Measurements from ENCODE around the gene RPA4. TPM values are rescaled to one million over a fixed set of nuclear protein-coding genes. Genes with fewer than 3 reads are reported as not detected.

Gene RPA4
- total and polyA plus RNA-seq, 11 donors: 0.07 to 1.1 (median 0.22) TPM; not detected in 1

DNA sequence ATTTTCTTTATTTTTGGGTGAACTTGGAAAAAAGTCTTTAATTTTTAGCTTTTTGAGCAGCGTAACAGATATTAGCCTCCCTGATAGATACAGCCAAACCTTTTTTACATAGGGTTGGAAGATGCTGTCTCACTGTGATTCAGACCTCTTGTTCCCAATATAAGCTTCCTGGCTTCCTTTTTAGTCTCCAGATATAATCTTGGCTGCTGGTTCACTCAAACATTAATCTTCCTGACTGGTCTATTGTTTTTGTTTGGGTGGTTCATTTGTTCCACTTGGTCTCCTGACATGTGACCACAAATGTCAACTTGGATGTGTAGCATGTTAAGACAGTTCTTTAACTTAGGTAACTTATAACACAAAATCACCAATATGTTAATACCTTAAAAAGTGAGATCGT, 23.0 kb downstream of the RPA4 start:
- H3K27ac ChIP-seq: no peak overlapping the region
- DNase-seq (no peak), ATAC-seq (peak in 1 of 4 donors; percentile 36)
- 71 to 96% (median 81%) methylated on average over 2 of the region's 2 CpGs for WGBS, 4 donors
- no peaks in the 10 kb centered on the region for H3K9me3 ChIP-seq
- H3K4me1 ChIP-seq: peaks cover 0 to 10% (median 0%) of the 10 kb centered on the region in 12 donors
- no peaks in the 10 kb centered on the region for H3K27me3 ChIP-seq
- TF ChIP-seq POLR2A (IDR thresholded peaks at IDR 0.05): no peak
- TF ChIP-seq CTCF (IDR thresholded peaks at IDR 0.05): no peak
- intact Hi-C loops (cut with DNase I): no loop called here
- no peak overlapping the region for H3K4me3 ChIP-seq
- no peaks in the 10 kb centered on the region for H3K36me3 ChIP-seq

DNA sequence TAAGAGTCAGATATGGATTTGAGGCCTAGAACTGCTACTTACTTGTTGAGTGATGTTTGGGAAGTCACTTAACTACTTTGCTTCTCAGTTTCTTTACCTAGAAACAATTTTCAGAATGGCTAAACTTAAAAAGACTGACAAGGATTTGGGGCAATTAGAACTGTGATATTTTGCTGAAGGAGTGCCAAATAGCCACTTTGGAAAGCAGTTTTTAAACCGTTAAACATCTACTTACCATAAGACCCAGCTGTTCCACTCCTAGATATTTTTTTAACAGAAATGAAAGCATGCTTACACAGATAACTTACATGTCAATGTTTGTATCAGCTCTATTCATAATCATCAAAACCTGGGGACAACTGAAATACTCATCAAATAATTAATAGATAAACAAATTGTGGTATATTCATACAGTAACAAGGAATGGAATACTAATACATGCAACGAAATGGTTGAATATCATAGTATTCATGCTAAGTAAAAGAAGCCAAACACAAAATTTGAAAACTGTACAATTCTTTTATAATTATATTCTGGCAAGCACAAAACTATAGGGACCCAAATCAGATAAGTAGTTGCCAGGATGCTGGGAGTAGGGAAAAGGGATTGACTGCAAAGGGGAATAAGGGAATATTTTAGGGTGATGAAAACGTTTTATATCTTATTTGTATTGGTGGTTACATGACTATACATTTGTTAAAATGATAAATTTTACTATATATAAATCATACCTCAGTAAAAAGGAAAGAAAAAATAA, 24.0 kb downstream of the RPA4 start:
- DNase-seq: no peak
- Histone ChIP-seq H3K4me3 (no peak overlapping the region), H3K36me3 (no peaks in the 10 kb centered on the region), H3K9me3 (no peaks in the 10 kb centered on the region), H3K27ac (no peak overlapping the region), H3K4me1 (peaks cover 0 to 10% (median 0%) of the 10 kb centered on the region in 12 donors), H3K27me3 (no peaks in the 10 kb centered on the region)
- no peak for ATAC-seq
- TF ChIP-seq POLR2A (IDR thresholded peaks at IDR 0.05): no peak
- TF ChIP-seq CTCF (IDR thresholded peaks at IDR 0.05): no peak
- intact Hi-C loops (cut with DNase I): no loop called here
- WGBS, 4 donors: 35 to 51% (median 49%) methylated on average over 3 of the region's 3 CpGs

DNA sequence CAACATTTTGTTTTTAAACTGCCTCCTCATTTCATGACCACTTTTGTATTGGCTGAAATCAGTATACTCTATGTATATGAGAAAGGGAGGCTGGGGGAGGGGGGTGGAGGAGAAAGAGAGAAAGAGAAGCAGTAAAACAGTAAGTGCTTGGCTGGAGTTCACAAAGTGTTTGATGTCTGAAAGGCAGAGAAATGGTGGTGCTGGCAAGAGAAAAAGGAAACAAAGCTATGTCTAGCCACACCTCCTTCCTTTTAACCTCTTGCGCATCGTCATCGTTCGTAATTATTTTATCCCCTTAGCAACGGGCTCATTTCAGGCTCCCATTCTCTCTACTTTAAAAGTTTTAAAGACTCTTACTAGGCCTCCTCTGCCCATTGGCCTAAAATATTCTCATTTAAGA, 25.6 kb downstream of the RPA4 start:
- Histone ChIP-seq H3K4me3 (no peak overlapping the region), H3K27ac (no peak overlapping the region), H3K4me1 (peaks cover 0 to 10% (median 0%) of the 10 kb centered on the region in 12 donors), H3K9me3 (no peaks in the 10 kb centered on the region), H3K27me3 (no peaks in the 10 kb centered on the region), H3K36me3 (no peaks in the 10 kb centered on the region)
- DNase-seq (no peak), ATAC-seq (no peak)
- TF ChIP-seq CTCF (IDR thresholded peaks at IDR 0.05): no peak
- TF ChIP-seq POLR2A (IDR thresholded peaks at IDR 0.05): no peak
- intact Hi-C loops (cut with DNase I): no loop called here
- 76 to 98% (median 84%) methylated on average over 5 of the region's 5 CpGs for WGBS, 4 donors

DNA sequence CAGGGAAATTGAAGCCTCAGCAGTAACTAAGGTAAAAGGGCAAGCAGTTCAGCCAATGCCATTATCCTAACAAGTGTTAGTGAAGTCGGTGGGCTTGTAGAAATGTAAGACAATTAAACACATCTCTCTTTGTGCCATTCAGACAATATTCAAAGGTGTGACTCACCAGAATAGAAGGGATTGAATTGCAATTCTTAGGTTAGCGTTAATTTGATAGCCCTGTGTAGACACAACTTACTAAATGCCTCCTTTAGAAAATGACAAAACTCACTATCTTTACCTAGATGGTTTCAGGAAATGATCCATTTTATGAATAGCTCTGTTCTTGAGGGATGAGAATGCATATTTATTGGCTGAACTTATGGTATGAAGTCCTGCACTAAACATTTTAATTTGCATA, 35.2 kb downstream of the RPA4 start:
- no peak for DNase-seq
- H3K36me3 ChIP-seq: peaks cover 0 to 10% (median 0%) of the 10 kb centered on the region in 9 donors
- H3K27ac ChIP-seq: no peak overlapping the region
- intact Hi-C loops (cut with DNase I): no loop called here
- no peaks in the 10 kb centered on the region for H3K9me3 ChIP-seq
- 79 to 97% (median 88%) methylated on average over 2 of the region's 2 CpGs for WGBS, 4 donors
- no peak for TF ChIP-seq POLR2A (IDR thresholded peaks at IDR 0.05)
- no peak for TF ChIP-seq CTCF (IDR thresholded peaks at IDR 0.05)
- H3K27me3 ChIP-seq: no peaks in the 10 kb centered on the region
- H3K4me3 ChIP-seq: no peak overlapping the region
- H3K4me1 ChIP-seq: no peaks in the 10 kb centered on the region
- no peak for ATAC-seq

All from heart left ventricle (tissue), 16 donors.